Activated naive CD4-positive, alpha-beta T cell treated with anti-CD3 and anti-CD28 coated beads, Interleukin-2, amount 50 U/mL, for 72 hours (primary cell): ENCODE measurements around the gene METTL3. TPM values are rescaled to one million over a fixed set of nuclear protein-coding genes. Genes with fewer than 3 reads are reported as not detected.
"Not testable (repeated sequence)": the region's sequence is repeated elsewhere in the genome, so short reads cannot be mapped to it uniquely, and the experiment has no call there.

ENCODE experiments used
- ATAC-seq, 2 donors: fragments of 150-1000 bp; cut with Tn5 transposase; 2 replicates each; pipeline ENCODE4 v1.10.0; 2021; ENCODE audit warnings: mild to moderate bottlenecking in 2 of 2, moderate library complexity in 2 of 2
- DNase-seq, 2 donors: peaks; one replicate each; pipeline ENCODE4 v3.0.0; 2021 to 2022; ENCODE audit warnings: low spot score in 2 of 2
- H3K27ac Mint-ChIP-seq, 2 donors: one replicate each; pipeline ENCODE4 v1.8.0; 2022; ENCODE audit warnings: mild to moderate bottlenecking in 2 of 2, mixed read lengths in 2 of 2
- H3K36me3 Mint-ChIP-seq, 2 donors: one replicate each; pipeline ENCODE4 v1.8.0; 2022; ENCODE audit warnings: mixed read lengths in 2 of 2
- H3K9me3 Mint-ChIP-seq, 2 donors: one replicate each; pipeline ENCODE4 v1.8.0; 2022; ENCODE audit warnings: mixed read lengths in 2 of 2
- total RNA-seq, 2 donors: library from RNA; stranded (reverse); gene quantifications; one replicate each; pipeline ENCODE4 v1.2.3, GENCODE V29; 2022

Gene METTL3
- total RNA-seq = 10 to 100 TPM; 60.6 to 74.9 TPM

DNA sequence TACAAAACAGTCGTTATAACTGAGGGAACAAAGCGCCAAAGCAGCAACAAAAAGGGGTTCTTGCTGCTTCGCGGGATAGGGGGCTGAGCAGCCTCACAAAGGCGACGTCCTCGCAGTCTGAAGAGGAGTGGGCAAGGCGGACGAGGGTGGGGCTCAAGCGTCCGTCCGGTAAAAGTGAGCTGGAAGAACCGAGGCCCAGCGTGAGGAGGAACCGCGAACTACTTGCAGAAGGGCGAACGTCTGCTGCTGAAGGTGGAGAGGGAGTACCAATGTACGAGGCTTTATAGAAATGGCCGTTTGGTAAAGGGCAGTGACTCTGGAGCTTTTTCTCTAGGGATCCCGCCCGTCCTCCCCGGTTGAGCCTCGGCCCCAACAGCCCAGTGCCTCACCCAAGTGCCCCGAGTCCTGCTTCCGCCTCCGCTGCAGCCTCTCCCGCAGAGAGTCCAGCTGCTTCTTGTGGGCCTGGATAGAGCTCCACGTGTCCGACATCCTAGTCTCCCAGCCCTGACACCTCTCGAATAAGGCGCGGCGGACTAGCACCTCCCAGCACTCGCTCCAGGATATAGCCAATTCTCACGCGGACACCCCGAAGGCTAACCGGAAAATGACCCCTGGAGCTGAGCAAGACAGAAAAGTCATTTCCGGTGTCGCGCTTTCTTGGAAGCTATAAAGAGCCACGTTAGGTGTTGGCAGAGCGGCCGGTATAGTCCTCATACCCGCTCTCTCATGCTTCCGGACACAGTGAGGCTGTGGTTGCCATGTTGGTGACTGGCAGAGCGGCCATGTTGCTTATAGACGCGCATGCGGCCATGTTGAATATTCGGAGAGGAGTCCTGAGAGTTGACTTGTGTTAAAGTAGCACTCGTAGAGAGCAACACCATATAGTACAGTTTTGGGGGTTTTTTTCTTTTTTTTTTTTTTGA, at the start of gene METTL3:
TSS of gene METTL3 (minus strand) at position 606 of the 923 bp plus-strand sequence. CDS start at position 489, 117 bp downstream.
- H3K36me3 Mint-ChIP-seq = peaks cover 20 to 42% of the 10 kb centered on the region in 2 donors

GRCh38 chr14:21558703-21559170, 47.6 kb upstream of the METTL3 start:
- no peaks in the 10 kb centered on the region for H3K9me3 Mint-ChIP-seq
- H3K36me3 Mint-ChIP-seq = no peaks in the 10 kb centered on the region
- H3K27ac Mint-ChIP-seq = peak overlapping the region in 1 of 2 donors; percentile 57
- no peak for ATAC-seq
- DNase-seq = no peak

More for the DNA sequence above, at the start of gene METTL3:
- ATAC-seq (peak; percentile 98 to 99), DNase-seq (peak; percentile 86 to 96)
- peak within 1 kb of the TSS; percentile 93 to 95 for H3K27ac Mint-ChIP-seq
- H3K9me3 Mint-ChIP-seq = no peaks in the 10 kb centered on the region

DNA sequence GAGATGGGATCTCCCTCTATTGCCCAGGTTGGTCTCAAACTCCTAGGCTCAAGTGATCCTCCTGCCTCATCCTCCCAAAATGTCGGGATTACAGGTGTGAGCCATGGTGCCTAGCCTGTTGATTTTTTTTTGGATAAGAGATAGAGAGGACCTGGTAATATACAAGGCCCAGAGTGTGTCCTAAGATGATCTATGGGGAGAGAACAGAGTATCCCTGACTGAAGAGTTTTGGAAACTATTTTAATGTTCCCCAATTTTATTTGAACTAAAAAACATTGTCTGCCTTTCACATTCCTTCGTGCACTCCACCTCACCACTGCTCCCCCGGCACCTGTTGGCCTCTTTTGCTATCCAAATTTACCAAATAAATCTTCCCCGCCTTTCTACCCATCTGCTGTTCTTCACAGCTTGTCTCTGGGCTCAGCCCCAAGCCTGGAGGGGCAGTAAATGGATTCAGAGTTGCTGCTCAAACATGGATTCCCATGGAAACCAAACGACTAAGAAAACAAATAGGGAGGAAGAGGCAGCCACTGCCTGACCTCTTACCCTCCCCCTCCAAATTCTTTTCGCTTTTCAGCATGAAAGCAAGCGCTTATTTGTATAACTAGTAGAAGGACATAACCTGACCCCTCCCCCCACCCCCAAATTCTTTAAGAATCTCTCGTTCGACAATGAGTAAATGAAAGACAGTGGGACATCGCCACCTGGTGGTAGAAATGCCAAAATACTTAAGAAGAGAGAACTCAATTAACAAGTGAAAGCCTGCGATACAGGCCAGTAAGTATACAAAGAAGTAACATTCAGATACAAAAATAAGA, 46.2 kb upstream of the METTL3 start:
- Mint-ChIP-seq H3K27ac (peak overlapping the region; percentile 37 to 88), H3K36me3 (no peaks in the 10 kb centered on the region)

DNA sequence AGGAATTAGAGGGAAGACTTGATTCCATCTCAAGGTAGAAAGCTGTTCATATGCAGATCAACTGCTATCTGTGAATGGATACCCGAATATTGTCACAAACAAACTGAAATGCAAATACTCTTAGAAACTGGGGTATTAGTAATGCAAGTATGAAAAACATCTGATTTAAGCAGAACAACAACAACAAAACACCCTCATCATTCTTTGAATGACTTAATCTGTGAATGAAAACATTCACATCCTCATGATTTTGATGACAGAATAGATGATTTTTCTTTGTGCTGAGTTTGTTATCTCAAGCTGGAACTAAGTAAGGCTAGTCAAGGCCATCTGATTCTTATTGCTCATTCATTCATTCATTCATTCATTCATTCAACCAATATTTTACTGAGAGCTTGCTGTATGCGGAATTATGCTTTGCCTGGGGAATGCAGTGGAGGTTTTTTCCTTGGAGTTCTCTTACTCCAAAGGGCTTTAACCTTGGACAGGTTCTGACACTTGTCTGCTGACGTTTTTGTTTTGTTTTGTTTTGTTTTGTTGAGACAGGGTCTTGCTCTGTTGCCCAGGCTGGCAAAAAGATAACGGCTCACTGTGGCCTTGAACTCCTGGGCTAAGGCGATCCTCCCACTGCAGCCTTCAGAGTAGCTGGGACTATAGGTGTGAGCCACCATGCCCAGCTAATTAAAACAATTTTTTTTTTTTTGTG, 45.4 kb upstream of the METTL3 start:
- ATAC-seq = no peak
- no peak for DNase-seq
- no peaks in the 10 kb centered on the region for H3K9me3 Mint-ChIP-seq
- no peaks in the 10 kb centered on the region for H3K36me3 Mint-ChIP-seq
- peak overlapping the region in 1 of 2 donors; percentile 88 for H3K27ac Mint-ChIP-seq

More for the DNA sequence above, 46.2 kb upstream of the METTL3 start:
- no peaks in the 10 kb centered on the region for H3K9me3 Mint-ChIP-seq
- ATAC-seq (peak; percentile 74 to 78), DNase-seq (peak in 1 of 2 donors; percentile 81)

DNA sequence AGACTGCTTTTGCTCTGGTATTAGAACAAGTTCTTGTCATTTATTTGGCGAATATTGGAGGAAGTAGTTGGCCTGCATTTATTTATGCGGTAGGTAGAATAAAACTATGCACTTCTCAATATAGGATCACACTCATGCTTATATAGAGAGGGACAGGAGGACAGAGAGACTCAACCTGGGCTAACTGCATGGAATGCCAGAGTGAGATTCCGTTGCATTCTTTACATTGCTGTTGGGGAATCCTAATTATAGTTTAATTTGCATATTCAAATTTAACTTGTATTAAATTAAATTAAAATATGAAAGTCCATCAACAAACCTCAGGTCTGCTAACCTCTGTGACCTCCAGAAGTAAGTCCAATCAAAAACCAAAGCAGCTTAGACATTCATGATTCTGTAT, 42.1 kb upstream of the METTL3 start:
- Mint-ChIP-seq H3K9me3 (no peaks in the 10 kb centered on the region), H3K36me3 (no peaks in the 10 kb centered on the region), H3K27ac (no peak overlapping the region)
- no peak for DNase-seq
- ATAC-seq = no peak

DNA sequence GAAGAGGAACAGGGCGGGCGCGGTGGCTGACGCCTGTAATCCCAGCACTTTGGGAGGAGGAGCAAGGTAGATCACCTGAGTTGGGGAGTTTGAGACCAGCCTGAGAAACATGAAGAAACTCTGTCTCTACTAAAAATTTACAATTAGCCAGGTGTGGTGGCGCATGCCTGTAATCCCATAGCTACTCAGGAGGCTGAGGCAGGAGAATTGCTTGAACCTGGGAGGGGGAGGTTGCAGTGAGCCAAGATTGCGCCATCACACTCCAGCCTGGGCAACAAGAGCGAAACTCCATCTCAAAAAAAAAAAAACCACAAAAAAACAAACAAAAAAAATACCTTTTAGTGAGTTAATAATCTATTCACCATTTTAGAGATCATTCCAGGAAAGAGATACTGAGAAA, 33.4 kb upstream of the METTL3 start:
- not testable (repeated sequence) for ATAC-seq, H3K36me3 Mint-ChIP-seq, H3K27ac Mint-ChIP-seq

GRCh38 chr14:21543963-21544362, 32.8 kb upstream of the METTL3 start:
- no peak for ATAC-seq
- Mint-ChIP-seq H3K27ac (peak overlapping the region in 1 of 2 donors; percentile 9), H3K9me3 (no peaks in the 10 kb centered on the region)

More for the DNA sequence above, 33.4 kb upstream of the METTL3 start:
- not testable (repeated sequence) for DNase-seq, H3K9me3 Mint-ChIP-seq

GRCh38 chr14:21543521-21543960, 32.4 kb upstream of the METTL3 start:
- ATAC-seq = no peak

More at GRCh38 chr14:21543963-21544362, 32.8 kb upstream of the METTL3 start:
- H3K36me3 Mint-ChIP-seq = no peaks in the 10 kb centered on the region
- no peak for DNase-seq

DNA sequence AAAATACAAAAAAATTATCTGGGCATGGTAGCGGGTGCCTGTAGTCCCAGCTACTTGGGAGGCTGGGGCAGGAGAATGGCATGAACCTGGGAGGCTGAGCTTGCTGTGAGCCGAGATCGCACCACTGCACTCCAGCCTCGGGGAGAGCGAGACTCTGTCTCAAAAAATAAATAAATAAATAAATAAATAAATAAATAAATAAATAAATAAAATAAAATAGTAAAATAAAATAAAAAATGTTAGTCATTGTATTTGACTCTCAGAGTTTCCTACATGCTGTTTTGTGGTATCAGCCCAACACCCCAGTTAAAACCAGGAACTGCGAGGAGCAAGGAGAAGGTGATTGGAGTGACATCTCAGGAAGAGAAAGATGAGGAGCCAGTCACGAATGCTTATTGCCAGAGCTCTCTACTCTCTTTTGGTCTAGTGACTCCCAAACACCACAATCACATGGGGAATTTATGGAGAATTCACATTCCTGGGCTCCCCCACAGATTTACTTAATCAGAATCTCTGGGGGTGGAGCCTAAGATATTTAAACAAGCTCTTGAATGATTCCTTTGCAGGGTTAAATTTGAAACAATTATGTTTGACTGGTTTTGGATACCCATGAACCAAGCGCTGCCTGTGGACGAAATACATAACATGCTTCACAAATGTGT, 30.4 kb upstream of the METTL3 start:
- Mint-ChIP-seq H3K36me3 (no peaks in the 10 kb centered on the region), H3K27ac (no peak overlapping the region), H3K9me3 (no peaks in the 10 kb centered on the region)
- no peak for DNase-seq
- ATAC-seq = no peak

More at GRCh38 chr14:21543521-21543960, 32.4 kb upstream of the METTL3 start:
- Mint-ChIP-seq H3K27ac (peak overlapping the region in 1 of 2 donors; percentile 9), H3K36me3 (no peaks in the 10 kb centered on the region), H3K9me3 (no peaks in the 10 kb centered on the region)
- DNase-seq = no peak

- Mint-ChIP-seq H3K27ac (no peak overlapping the region), H3K9me3 (no peaks in the 10 kb centered on the region), H3K36me3 (peaks cover 5 to 6% of the 10 kb centered on the region in 2 donors)
- DNase-seq = no peak
- no peak for ATAC-seq
These were observed 28.2 kb upstream of the METTL3 start for GRCh38 chr14:21539189-21539940.

GRCh38 chr14:21537090-21537424, 25.9 kb upstream of the METTL3 start:
- Mint-ChIP-seq H3K36me3 (peaks cover 5 to 6% of the 10 kb centered on the region in 2 donors), H3K27ac (no peak overlapping the region), H3K9me3 (no peaks in the 10 kb centered on the region)
- DNase-seq (no peak), ATAC-seq (no peak)

GRCh38 chr14:21536418-21537089, 25.4 kb upstream of the METTL3 start:
- Mint-ChIP-seq H3K27ac (no peak overlapping the region), H3K9me3 (no peaks in the 10 kb centered on the region), H3K36me3 (peaks cover 5 to 6% of the 10 kb centered on the region in 2 donors)
- ATAC-seq (no peak), DNase-seq (no peak)

DNA sequence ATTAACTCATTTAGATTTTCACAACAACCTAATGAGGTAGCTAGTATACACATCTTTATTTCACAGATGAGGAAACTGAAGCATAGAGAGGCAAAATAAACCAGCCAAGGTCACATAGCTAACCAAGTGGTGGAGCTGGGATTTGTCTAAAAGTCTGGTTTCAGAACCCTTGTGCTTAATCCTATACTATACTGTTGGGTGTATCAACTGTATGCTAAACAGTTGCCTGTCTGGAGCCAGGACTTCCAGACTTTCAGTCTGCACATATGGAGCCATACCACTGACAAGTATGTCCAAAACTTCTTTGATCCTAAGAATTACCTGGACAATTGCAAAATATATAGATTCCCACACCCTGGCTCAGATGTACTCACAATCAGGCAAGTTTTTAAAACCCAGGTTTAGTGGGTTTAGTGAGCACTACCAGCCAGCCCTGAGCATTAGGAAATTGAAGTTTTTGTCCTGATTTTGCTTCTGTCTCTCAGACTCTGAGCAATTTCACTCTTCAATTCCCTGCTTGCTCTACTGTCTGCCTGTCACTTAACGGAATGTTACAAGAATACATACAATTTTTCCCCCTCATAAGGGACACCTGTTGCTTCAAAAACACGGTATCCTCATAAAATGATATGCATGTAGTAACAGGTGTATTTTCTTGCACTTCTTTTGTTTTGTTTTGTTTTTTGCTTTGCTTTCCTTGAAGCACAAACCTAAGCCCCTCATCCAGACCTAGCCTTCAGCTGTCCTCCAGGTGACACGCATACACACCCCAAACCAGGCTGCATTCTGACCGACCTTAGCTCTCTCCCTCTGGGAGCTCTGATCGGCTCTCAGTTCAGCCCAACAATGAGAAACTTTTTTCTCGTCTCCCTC, 24.6 kb upstream of the METTL3 start:
- H3K27ac Mint-ChIP-seq = no peak overlapping the region
- H3K9me3 Mint-ChIP-seq = no peaks in the 10 kb centered on the region
- H3K36me3 Mint-ChIP-seq = peaks cover 5 to 6% of the 10 kb centered on the region in 2 donors
- no peak for ATAC-seq
- no peak for DNase-seq

- Mint-ChIP-seq H3K27ac (no peak overlapping the region), H3K36me3 (peaks cover 5 to 6% of the 10 kb centered on the region in 2 donors), H3K9me3 (no peaks in the 10 kb centered on the region)
- DNase-seq (no peak), ATAC-seq (no peak)
These were observed 23.4 kb upstream of the METTL3 start for GRCh38 chr14:21534576-21534975.
